IMR-90 (cell line): ENCODE measurements around the gene OR2F2. TPM values are rescaled to one million over a fixed set of nuclear protein-coding genes. Genes with fewer than 3 reads are reported as not detected.
A peak's percentile ranks its signal among the peaks of the same experiment; 100 is the strongest.

Experiments
- ATAC-seq: fragments of 200-7000 bp; cut with Tn5 transposase; 2 replicates; pipeline ENCODE4 v1.9.1; 2020; ENCODE audit warnings: low read depth, mild to moderate bottlenecking, moderate library complexity
- Bru-seq: library from RNA; stranded (reverse); fragments of 400-500 nt; gene quantifications from one replicate; lab custom pipeline; 2021; lab: Mats Ljungman, UMichigan
- BruChase-seq, 2 experiments: library from RNA; stranded (reverse); fragments of 400-500 nt; gene quantifications; one replicate each; lab custom pipeline; 2021; lab: Mats Ljungman, UMichigan
- BruUV-seq: library from RNA; stranded (reverse); fragments of 400-500 nt; replicated peaks from 2 replicates; lab custom pipeline; 2021; lab: Mats Ljungman, UMichigan
- CTCF ChIA-PET: fragments of 300-600 bp; formaldehyde crosslinking; extraction: SDS; loops from one replicate; lab custom pipeline; 2021; ENCODE audit warnings: antibody characterized with exemption; lab: Yijun Ruan, JAX
- POLR2A ChIA-PET: fragments of 300-600 bp; sonication (Branson Sonifier 250); formaldehyde crosslinking; loops from one replicate; lab custom pipeline; 2022; ENCODE audit warnings: antibody characterized with exemption; ENCODE audit not compliant: unreplicated experiment; lab: Charles Lee
- DNase-seq: peaks from one replicate; pipeline ENCODE4 v3.0.0; 2013
- H2AFZ ChIP-seq: replicated peaks from 2 replicates; pipeline ENCODE3; 2013; ENCODE audit warnings: low read length, mild to moderate bottlenecking; ENCODE audit not compliant: poor library complexity
- H2AK5ac ChIP-seq: 2 replicates; pipeline ENCODE4 v1.6.1; 2013; ENCODE audit warnings: low read depth, low read length, inconsistent platforms
- H2AK9ac ChIP-seq: replicated peaks from 2 replicates; pipeline ENCODE3; 2013; ENCODE audit warnings: mild to moderate bottlenecking, low read depth, low read length, moderate library complexity; ENCODE audit not compliant: poor library complexity
- H2BK120ac ChIP-seq: 2 replicates; pipeline ENCODE4 v1.6.1; 2013; ENCODE audit warnings: low read depth, low read length, inconsistent platforms
- H2BK15ac ChIP-seq: 3 replicates; pipeline ENCODE4 v1.6.1; 2013; ENCODE audit warnings: low read depth, low read length, inconsistent platforms
- H2BK20ac ChIP-seq: 2 replicates; pipeline ENCODE4 v1.6.1; 2013; ENCODE audit warnings: low read depth, mild to moderate bottlenecking, inconsistent platforms, low read length, moderate library complexity
- H2BK5ac ChIP-seq: 2 replicates; pipeline ENCODE4 v1.6.1; 2013; ENCODE audit warnings: mild to moderate bottlenecking, low read depth, low read length, inconsistent platforms; ENCODE audit not compliant: poor library complexity, severe bottlenecking
- H3K14ac ChIP-seq: replicated peaks from 2 replicates; pipeline ENCODE4 v1.6.1; 2013; ENCODE audit warnings: low read depth, low read length, inconsistent platforms
- H3K18ac ChIP-seq: 2 replicates; pipeline ENCODE4 v1.6.1; 2013; ENCODE audit warnings: low read depth, low read length, control low read depth
- H3K23ac ChIP-seq: 2 replicates; pipeline ENCODE4 v1.6.1; 2013; ENCODE audit warnings: low read depth, low read length, inconsistent platforms
- H3K27ac ChIP-seq: 2 replicates; pipeline ENCODE4 v1.5.1; 2013; ENCODE audit warnings: mild to moderate bottlenecking, control low read depth, low read length; ENCODE audit not compliant: insufficient read depth
- H3K27me3 ChIP-seq: 2 replicates; pipeline ENCODE4 v1.6.1; 2013; ENCODE audit warnings: low read length; ENCODE audit not compliant: control insufficient read depth, insufficient read depth
- H3K36me3 ChIP-seq: 2 replicates; pipeline ENCODE4 v1.6.1; 2013; ENCODE audit warnings: low read length, mixed read lengths; ENCODE audit not compliant: control insufficient read depth, insufficient read depth
- H3K4ac ChIP-seq: 2 replicates; pipeline ENCODE4 v1.6.1; 2013; ENCODE audit warnings: low read depth, low read length, inconsistent platforms
- H3K4me1 ChIP-seq: 2 replicates; pipeline ENCODE4 v1.6.1; 2013; ENCODE audit warnings: low read length, mixed read lengths; ENCODE audit not compliant: control insufficient read depth, insufficient read depth
- H3K4me2 ChIP-seq: 2 replicates; pipeline ENCODE4 v1.6.1; 2013; ENCODE audit warnings: low read depth, mild to moderate bottlenecking, control low read depth, low read length, moderate library complexity
- H3K4me3 ChIP-seq: 2 replicates; pipeline ENCODE4 v1.5.1; 2013; ENCODE audit warnings: low read depth, mild to moderate bottlenecking, control low read depth, low read length, moderate library complexity; ENCODE audit not compliant: insufficient read depth
- H3K56ac ChIP-seq: 2 replicates; pipeline ENCODE4 v1.6.1; 2013; ENCODE audit warnings: low read length, inconsistent platforms; ENCODE audit not compliant: insufficient read depth; ENCODE audit errors: extremely low read depth
- H3K79me1 ChIP-seq, 2 experiments: 2 replicates each; pipeline ENCODE4 v1.6.1; 2013; ENCODE audit warnings: low read length in 2 of 2, inconsistent platforms in 1 of 2, low read depth in 1 of 2
- H3K9ac ChIP-seq: 2 replicates; pipeline ENCODE4 v1.6.1; 2013; ENCODE audit warnings: low read depth, low read length, control low read depth
- H3K9me1 ChIP-seq: 2 replicates; pipeline ENCODE4 v1.6.1; 2013; ENCODE audit warnings: low read length, inconsistent platforms; ENCODE audit not compliant: insufficient read depth
- H3K9me3 ChIP-seq: 2 replicates; pipeline ENCODE4 v1.6.1; 2013; ENCODE audit warnings: low read length; ENCODE audit not compliant: control insufficient read depth, insufficient read depth
- H4K20me1 ChIP-seq: 2 replicates; pipeline ENCODE4 v1.6.1; 2013; ENCODE audit warnings: low read length, inconsistent platforms; ENCODE audit not compliant: insufficient read depth
- H4K5ac ChIP-seq: 2 replicates; pipeline ENCODE4 v1.6.1; 2013; ENCODE audit warnings: mild to moderate bottlenecking, low read depth, low read length, control low read depth
- H4K8ac ChIP-seq, 2 experiments: 2 replicates each; pipeline ENCODE4 v1.6.1; 2013; ENCODE audit warnings: low read depth in 2 of 2, low read length in 2 of 2, control low read depth in 1 of 2, inconsistent platforms in 1 of 2
- H4K91ac ChIP-seq: 2 replicates; pipeline ENCODE4 v1.6.1; 2013; ENCODE audit warnings: low read depth, low read length, inconsistent platforms; ENCODE audit not compliant: insufficient read depth
- BHLHE40 ChIP-seq: fragments of 150-350 bp; IDR thresholded peaks from 2 replicates; pipeline ENCODE4 v1.6.1; 2016; ENCODE audit warnings: mild to moderate bottlenecking, low read depth, low read length
- MAFK ChIP-seq: IDR thresholded peaks from 2 replicates; pipeline ENCODE4 v1.6.1; 2012; ENCODE audit warnings: low read depth, low read length, improper control_type of control experiment
- WGBS, 2 experiments: methylation state at CpG; one replicate each; pipeline versions ENCODE4 v1.1.5 to v1.1.7; 2013; ENCODE audit warnings: missing lambda C conversion rate in 2 of 2; ENCODE audit not compliant: insufficient read length in 1 of 2; ENCODE audit errors: extremely low coverage in 2 of 2; 5-methylcytosine and 5-hydroxymethylcytosine counted together
- dilution Hi-C: fragments of 300-500 bp; cut with HindIII; formaldehyde crosslinking; loops from one replicate; pipeline ENCODE4 v1.14.3; 2018; ENCODE audit warnings: low sequenced_read_pairs; ENCODE audit not compliant: unreplicated experiment
- in situ Hi-C: fragments of 300-500 bp; cut with MboI; formaldehyde crosslinking; loops from 3 replicates; pipeline ENCODE4 v1.14.3; 2019; ENCODE audit warnings: low sequenced_read_pairs, inconsistent platforms, mixed read lengths
- intact Hi-C: fragments of 100-400 bp; cut with micrococcal nuclease; formaldehyde crosslinking; loops from 2 replicates; pipeline ENCODE4 v1.10.0; 2022
- long read RNA-seq: library from polyadenylated mRNA; unstranded; transcript quantifications from one replicate; pipeline ENCODE4 v2.0.0, GENCODE V29; 2021; ENCODE audit not compliant: unreplicated experiment
- polyA plus RNA-seq, 3 experiments: library from polyadenylated mRNA; depleted of rRNA; stranded (reverse); fragments of >200 nt; gene quantifications; 2 replicates each; pipeline ENCODE4 v1.2.3, GENCODE V29; 2012; ENCODE audit warnings: low replicate concordance in 1 of 3
- total RNA-seq: library from RNA; depleted of rRNA; stranded (reverse); fragments of >200 nt; gene quantifications from 2 replicates; pipeline ENCODE4 v1.2.3, GENCODE V29; 2012; rRNA removed

The OR2F2 gene, protein sequence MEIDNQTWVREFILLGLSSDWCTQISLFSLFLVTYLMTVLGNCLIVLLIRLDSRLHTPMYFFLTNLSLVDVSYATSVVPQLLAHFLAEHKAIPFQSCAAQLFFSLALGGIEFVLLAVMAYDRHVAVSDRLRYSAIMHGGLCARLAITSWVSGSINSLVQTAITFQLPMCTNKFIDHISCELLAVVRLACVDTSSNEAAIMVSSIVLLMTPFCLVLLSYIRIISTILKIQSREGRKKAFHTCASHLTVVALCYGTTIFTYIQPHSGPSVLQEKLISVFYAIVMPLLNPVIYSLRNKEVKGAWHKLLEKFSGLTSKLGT
- total RNA-seq (not detected in 2 replicates), polyA plus RNA-seq (2012; rRNA removed) (not detected in 2 replicates), Bru-seq, nascent RNA (not detected), BruChase-seq, experiment 1, labeled RNA remaining after a 6-hour chase (not detected), BruChase-seq, experiment 2, labeled RNA remaining after a 2-hour chase (not detected)
- not detected in 2 replicates for polyA plus RNA-seq (2012; cell fraction: cytosol; rRNA removed)
- polyA plus RNA-seq (2012; cell fraction: nucleus; rRNA removed; ENCODE audit: low replicate concordance): not detected in 2 replicates
- long read RNA-seq: 0 reads

DNA sequence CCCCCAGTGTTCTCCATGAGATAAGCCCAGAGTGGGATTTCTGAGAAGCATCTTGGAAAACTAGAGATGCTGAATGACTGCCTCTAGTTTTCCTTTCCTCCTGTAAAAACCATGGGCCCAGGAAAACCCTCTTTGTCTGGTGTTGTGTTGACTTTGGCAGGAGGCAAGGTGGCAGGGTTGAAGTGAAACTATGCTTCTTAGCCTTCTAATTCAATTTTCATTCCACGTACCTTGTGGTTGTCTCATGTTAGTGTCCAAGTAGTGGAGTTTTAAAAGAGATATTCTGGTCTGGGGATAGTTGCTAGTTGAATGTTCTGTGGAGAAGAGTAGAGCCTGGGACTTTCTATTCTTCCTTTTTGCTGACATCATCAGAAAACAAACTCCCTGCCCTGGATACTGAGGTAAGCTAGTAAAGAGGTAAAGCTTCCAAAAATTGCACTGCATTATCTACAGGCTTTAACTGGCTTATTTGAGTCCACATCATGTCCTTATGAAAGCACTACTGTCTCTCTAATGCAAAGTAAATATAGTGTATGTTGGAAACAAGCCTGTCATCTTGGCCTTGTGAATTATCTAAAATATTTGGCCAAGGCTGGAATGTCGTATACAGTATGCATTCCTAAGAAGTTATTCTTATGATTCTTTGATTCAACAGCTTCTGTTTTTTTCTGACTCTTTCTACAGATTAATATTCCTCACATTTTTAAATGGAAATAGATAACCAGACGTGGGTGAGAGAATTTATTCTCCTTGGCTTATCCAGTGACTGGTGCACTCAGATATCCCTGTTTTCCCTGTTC is at the start of gene OR2F2:
TSS of gene OR2F2 (plus strand) at position 708 of the 800 bp plus-strand sequence. CDS start at position 708, 0 bp downstream.
- Histone ChIP-seq H4K91ac (peak within 1 kb of the TSS; percentile 93), H2AFZ (no peak within 1 kb of the TSS), H3K36me3 (no peaks in the 10 kb centered on the region), H3K4me2 (peak within 1 kb of the TSS; percentile 48), H3K4ac (peak within 1 kb of the TSS; percentile 80), H2BK120ac (peak within 1 kb of the TSS; percentile 89), H3K14ac (peak within 1 kb of the TSS; percentile 63), H3K9me3 (no peaks in the 10 kb centered on the region), H3K18ac (peak within 1 kb of the TSS; percentile 97), H3K9ac (peak within 1 kb of the TSS; percentile 27; the same call in 1 of the 2 replicates), H3K79me1 (no peaks in the 10 kb centered on the region), H3K27ac (peak within 1 kb of the TSS; percentile 86), H4K5ac (peak within 1 kb of the TSS; percentile 97), H3K27me3 (no peaks in the 10 kb centered on the region), H3K4me3 (no peak within 1 kb of the TSS), H3K23ac (peak within 1 kb of the TSS; percentile 78), H2BK15ac (peak within 1 kb of the TSS; percentile 97), H2BK20ac (peak within 1 kb of the TSS; percentile 88), H4K20me1 (no peaks in the 10 kb centered on the region), H3K4me1 (peaks cover 21% of the 10 kb centered on the region), H2AK9ac (no peak within 1 kb of the TSS), H2BK5ac (peak within 1 kb of the TSS; percentile 82), H3K56ac (peak within 1 kb of the TSS; percentile 48; the same call in 1 of the 2 replicates), H4K8ac (peak within 1 kb of the TSS; percentile 83 to 98), H2AK5ac (peak within 1 kb of the TSS; percentile 67), H3K9me1 (peaks cover 10% of the 10 kb centered on the region)
- TF ChIP-seq MAFK: peak; percentile 100
- TF ChIP-seq BHLHE40: no peak
- ATAC-seq: peak; percentile 86
- POLR2A ChIA-PET: no interaction called here
- DNase-seq: peak; percentile 84
- intact Hi-C loops (loop anchor here (5.0 kb wide), 2 partner anchors 32 to 43 kb away; partner anchors contain the start of gene TCAF1), in situ Hi-C loops (no loop called here), dilution Hi-C loops (no loop called here)
- BruUV-seq: no TSS peak
- CTCF ChIA-PET: interaction anchor here (0.5 to 1.0 kb wide), 3 partner anchors 15 to 196 kb away, joined by 3 to 4 read pairs (median 3); no protein-coding TSS in a partner anchor
- WGBS, 2 experiments: no CpG with 5 or more reads among the region's 3 CpGs
